Neural cell (in vitro differentiated cells): Measurements from ENCODE around the gene BTRC.

Experiments used
- EZH2 ChIP-seq: fragments of 200-600, 300-800 bp; shearing (Covaris generic), sonication (generic); IDR thresholded peaks from 2 replicates; pipeline ENCODE4 v1.6.1; 2014; ENCODE audit warnings: antibody characterized with exemption, low read length, borderline replicate concordance, mild to moderate bottlenecking; ENCODE audit not compliant: insufficient read depth, poor library complexity, severe bottlenecking
- POLR2AphosphoS5 ChIP-seq: IDR thresholded peaks from 2 replicates; pipeline ENCODE4 v1.6.1; 2012
- TF ChIP-seq, protein P1 (sequence below): IDR thresholded peaks from 2 replicates; pipeline ENCODE4 v1.6.1; 2012; ENCODE audit warnings: borderline replicate concordance
- TF ChIP-seq, protein P2 (sequence below): fragments of 450-650 bp; IDR thresholded peaks from 2 replicates; pipeline ENCODE4 v1.5.1; 2014; ENCODE audit warnings: antibody characterized with exemption, mild to moderate bottlenecking, moderate library complexity; ENCODE audit not compliant: poor library complexity, severe bottlenecking

DNA sequence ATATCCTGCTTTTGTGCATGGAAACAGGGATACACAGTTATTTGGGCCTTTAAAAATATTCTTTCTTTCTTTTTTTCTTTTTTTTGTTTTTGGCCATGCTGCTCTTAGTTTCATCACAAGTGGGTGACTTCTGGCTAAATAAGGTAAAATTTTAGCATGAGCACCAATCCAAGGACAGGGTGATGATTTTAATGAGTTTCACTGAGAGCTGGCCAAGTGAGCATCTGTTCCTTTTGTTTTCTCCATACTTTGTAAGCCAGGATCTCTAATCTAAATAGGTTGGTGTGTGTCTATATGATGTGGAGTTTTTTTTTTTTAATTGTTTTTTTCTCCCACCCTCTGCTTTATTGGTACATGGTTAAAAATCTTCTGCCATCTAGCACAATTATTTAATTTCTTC is 127.3 kb downstream of the BTRC start:
- TF ChIP-seq, protein P1, sequence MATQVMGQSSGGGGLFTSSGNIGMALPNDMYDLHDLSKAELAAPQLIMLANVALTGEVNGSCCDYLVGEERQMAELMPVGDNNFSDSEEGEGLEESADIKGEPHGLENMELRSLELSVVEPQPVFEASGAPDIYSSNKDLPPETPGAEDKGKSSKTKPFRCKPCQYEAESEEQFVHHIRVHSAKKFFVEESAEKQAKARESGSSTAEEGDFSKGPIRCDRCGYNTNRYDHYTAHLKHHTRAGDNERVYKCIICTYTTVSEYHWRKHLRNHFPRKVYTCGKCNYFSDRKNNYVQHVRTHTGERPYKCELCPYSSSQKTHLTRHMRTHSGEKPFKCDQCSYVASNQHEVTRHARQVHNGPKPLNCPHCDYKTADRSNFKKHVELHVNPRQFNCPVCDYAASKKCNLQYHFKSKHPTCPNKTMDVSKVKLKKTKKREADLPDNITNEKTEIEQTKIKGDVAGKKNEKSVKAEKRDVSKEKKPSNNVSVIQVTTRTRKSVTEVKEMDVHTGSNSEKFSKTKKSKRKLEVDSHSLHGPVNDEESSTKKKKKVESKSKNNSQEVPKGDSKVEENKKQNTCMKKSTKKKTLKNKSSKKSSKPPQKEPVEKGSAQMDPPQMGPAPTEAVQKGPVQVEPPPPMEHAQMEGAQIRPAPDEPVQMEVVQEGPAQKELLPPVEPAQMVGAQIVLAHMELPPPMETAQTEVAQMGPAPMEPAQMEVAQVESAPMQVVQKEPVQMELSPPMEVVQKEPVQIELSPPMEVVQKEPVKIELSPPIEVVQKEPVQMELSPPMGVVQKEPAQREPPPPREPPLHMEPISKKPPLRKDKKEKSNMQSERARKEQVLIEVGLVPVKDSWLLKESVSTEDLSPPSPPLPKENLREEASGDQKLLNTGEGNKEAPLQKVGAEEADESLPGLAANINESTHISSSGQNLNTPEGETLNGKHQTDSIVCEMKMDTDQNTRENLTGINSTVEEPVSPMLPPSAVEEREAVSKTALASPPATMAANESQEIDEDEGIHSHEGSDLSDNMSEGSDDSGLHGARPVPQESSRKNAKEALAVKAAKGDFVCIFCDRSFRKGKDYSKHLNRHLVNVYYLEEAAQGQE = no peak
- TF ChIP-seq, protein P2, sequence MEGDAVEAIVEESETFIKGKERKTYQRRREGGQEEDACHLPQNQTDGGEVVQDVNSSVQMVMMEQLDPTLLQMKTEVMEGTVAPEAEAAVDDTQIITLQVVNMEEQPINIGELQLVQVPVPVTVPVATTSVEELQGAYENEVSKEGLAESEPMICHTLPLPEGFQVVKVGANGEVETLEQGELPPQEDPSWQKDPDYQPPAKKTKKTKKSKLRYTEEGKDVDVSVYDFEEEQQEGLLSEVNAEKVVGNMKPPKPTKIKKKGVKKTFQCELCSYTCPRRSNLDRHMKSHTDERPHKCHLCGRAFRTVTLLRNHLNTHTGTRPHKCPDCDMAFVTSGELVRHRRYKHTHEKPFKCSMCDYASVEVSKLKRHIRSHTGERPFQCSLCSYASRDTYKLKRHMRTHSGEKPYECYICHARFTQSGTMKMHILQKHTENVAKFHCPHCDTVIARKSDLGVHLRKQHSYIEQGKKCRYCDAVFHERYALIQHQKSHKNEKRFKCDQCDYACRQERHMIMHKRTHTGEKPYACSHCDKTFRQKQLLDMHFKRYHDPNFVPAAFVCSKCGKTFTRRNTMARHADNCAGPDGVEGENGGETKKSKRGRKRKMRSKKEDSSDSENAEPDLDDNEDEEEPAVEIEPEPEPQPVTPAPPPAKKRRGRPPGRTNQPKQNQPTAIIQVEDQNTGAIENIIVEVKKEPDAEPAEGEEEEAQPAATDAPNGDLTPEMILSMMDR = no peak
- TF ChIP-seq EZH2 = no peak
- no peak for TF ChIP-seq POLR2AphosphoS5
